Left ventricle myocardium superior (tissue), 1 donor: ENCODE results near the gene ACOT7. TPM values are rescaled to one million over a fixed set of nuclear protein-coding genes. Genes with fewer than 3 reads are reported as not detected.

ENCODE experiments used
- ATAC-seq: fragments of 200-7000 bp; cut with Tn5 transposase; one replicate; pipeline ENCODE4 v1.9.1; 2020; ENCODE audit warnings: mild to moderate bottlenecking, moderate library complexity
- DNase-seq: peaks from one replicate; pipeline ENCODE4 v3.0.0-alpha.2; 2020
- intact Hi-C: fragments of 100-400 bp; cut with micrococcal nuclease; formaldehyde crosslinking; loops from one replicate; pipeline ENCODE4 v1.11.0; 2022
- total RNA-seq: library from RNA; stranded (reverse); fragmentation: NEBNext Ultra II Directional; extraction: Animal tissue kit (Norgen Biotek cat#: 25700); gene quantifications from one replicate; pipeline ENCODE4 v1.2.1, GENCODE V29; 2021
- donor health status: DM: no; HTN: yes; CAD: no; lungs with severe emphysema.

Gene ACOT7
- total RNA-seq, 1 donor from 2014 or later, result 7.8 TPM

GRCh38 chr1:6425658-6426057 lies 32.1 kb upstream of the ACOT7 start:
- ATAC-seq (no peak), DNase-seq (no peak)
- intact Hi-C loops, result no loop called here

GRCh38 chr1:6424619-6425593 lies 31.3 kb upstream of the ACOT7 start, which contains the start of gene ESPN:
Gene ESPN, plus strand, starts transcription at chr1:6424776. Its CDS starts 180 bp downstream, at chr1:6424956.
- no peak for DNase-seq
- intact Hi-C loops, result no loop called here
- ATAC-seq, result peak; percentile 33

- intact Hi-C loops, result no loop called here
- ATAC-seq (no peak), DNase-seq (no peak)
Observed at GRCh38 chr1:6424000-6424565, 30.5 kb upstream of the ACOT7 start.

GRCh38 chr1:6423321-6423999 lies 29.9 kb upstream of the ACOT7 start:
- DNase-seq (peak; percentile 44), ATAC-seq (peak; percentile 47)
- intact Hi-C loops, result no loop called here

GRCh38 chr1:6421266-6421665 lies 27.7 kb upstream of the ACOT7 start:
- intact Hi-C loops, result no loop called here
- no peak for ATAC-seq
- no peak for DNase-seq

- intact Hi-C loops, result no loop called here
Observed at GRCh38 chr1:6420454-6421042, 27.0 kb upstream of the ACOT7 start.

GRCh38 chr1:6419804-6420453 lies 26.4 kb upstream of the ACOT7 start, which contains the start of gene HES2:
Gene HES2, minus strand, starts transcription at chr1:6419919. Its CDS starts 99 bp downstream, at chr1:6419820.
- peak; percentile 49 for ATAC-seq
- intact Hi-C loops, result no loop called here

More at GRCh38 chr1:6420454-6421042, 27.0 kb upstream of the ACOT7 start:
- DNase-seq, result no peak
- no peak for ATAC-seq

GRCh38 chr1:6419397-6419803 lies 25.8 kb upstream of the ACOT7 start:
- no peak for ATAC-seq
- intact Hi-C loops, result no loop called here

More at GRCh38 chr1:6419804-6420453, 26.4 kb upstream of the ACOT7 start, which contains the start of gene HES2:
- peak; percentile 44 for DNase-seq

GRCh38 chr1:6418668-6419396 lies 25.3 kb upstream of the ACOT7 start:
- ATAC-seq, result no peak
- DNase-seq, result no peak
- intact Hi-C loops, result no loop called here

More at GRCh38 chr1:6419397-6419803, 25.8 kb upstream of the ACOT7 start:
- no peak for DNase-seq

GRCh38 chr1:6417961-6418667 lies 24.5 kb upstream of the ACOT7 start:
- intact Hi-C loops, result no loop called here
- ATAC-seq, result no peak
- no peak for DNase-seq

- DNase-seq (no peak), ATAC-seq (no peak)
- intact Hi-C loops, result no loop called here
Observed at GRCh38 chr1:6416906-6417305, 23.3 kb upstream of the ACOT7 start.

- no peak for ATAC-seq
- intact Hi-C loops, result no loop called here
- DNase-seq, result no peak
Observed at GRCh38 chr1:6416295-6416656, 22.7 kb upstream of the ACOT7 start.

- intact Hi-C loops, result no loop called here
- no peak for DNase-seq
Observed at GRCh38 chr1:6414881-6415626, 21.5 kb upstream of the ACOT7 start.

GRCh38 chr1:6414443-6414844 lies 20.9 kb upstream of the ACOT7 start:
- ATAC-seq, result peak; percentile 33
- intact Hi-C loops, result no loop called here
- no peak for DNase-seq

More at GRCh38 chr1:6414881-6415626, 21.5 kb upstream of the ACOT7 start:
- no peak for ATAC-seq

- intact Hi-C loops, result no loop called here
- no peak for DNase-seq
- ATAC-seq, result no peak
Observed at GRCh38 chr1:6412896-6413295, 19.3 kb upstream of the ACOT7 start.

- ATAC-seq, result no peak
- intact Hi-C loops, result no loop called here
Observed at GRCh38 chr1:6410248-6410893, 16.8 kb upstream of the ACOT7 start.

More at GRCh38 chr1:6410248-6410893, 16.8 kb upstream of the ACOT7 start:
- DNase-seq, result no peak
